Left ventricle myocardium superior (tissue), 1 donor: Measurements from ENCODE around the gene HPCAL4. TPM values are rescaled to one million over a fixed set of nuclear protein-coding genes. Genes with fewer than 3 reads are reported as not detected.
A peak's percentile ranks its signal among the peaks of the same experiment; 100 is the strongest.

Source experiments
- ATAC-seq: fragments of 200-7000 bp; cut with Tn5 transposase; one replicate; pipeline ENCODE4 v1.9.1; 2020; ENCODE audit warnings: mild to moderate bottlenecking, moderate library complexity
- DNase-seq: peaks from one replicate; pipeline ENCODE4 v3.0.0-alpha.2; 2020
- intact Hi-C: fragments of 100-400 bp; cut with micrococcal nuclease; formaldehyde crosslinking; loops from one replicate; pipeline ENCODE4 v1.11.0; 2022
- total RNA-seq: library from RNA; stranded (reverse); fragmentation: NEBNext Ultra II Directional; extraction: Animal tissue kit (Norgen Biotek cat#: 25700); gene quantifications from one replicate; pipeline ENCODE4 v1.2.1, GENCODE V29; 2021
- donor health status: DM: no; HTN: yes; CAD: no; lungs with severe emphysema.

The HPCAL4 gene
- total RNA-seq, 1 donor from 2014 or later = 2.4 TPM

- intact Hi-C loops = no loop called here
- peak; percentile 62 for DNase-seq
- ATAC-seq = peak; percentile 55
Observed at GRCh38 chr1:39683591-39684312, 7.5 kb downstream of the HPCAL4 start.

GRCh38 chr1:39681999-39682398, 9.2 kb downstream of the HPCAL4 start:
- DNase-seq = no peak
- ATAC-seq = no peak
- intact Hi-C loops = no loop called here

- DNase-seq = no peak
- intact Hi-C loops = no loop called here
- ATAC-seq = no peak
Observed at GRCh38 chr1:39681294-39681693, 9.9 kb downstream of the HPCAL4 start.

- DNase-seq = no peak
- intact Hi-C loops = no loop called here
Observed at GRCh38 chr1:39680751-39681150, 10.5 kb downstream of the HPCAL4 start.

GRCh38 chr1:39679821-39680220, 11.4 kb downstream of the HPCAL4 start:
- ATAC-seq (no peak), DNase-seq (no peak)
- intact Hi-C loops = no loop called here

More at GRCh38 chr1:39680751-39681150, 10.5 kb downstream of the HPCAL4 start:
- no peak for ATAC-seq

- DNase-seq = no peak
- intact Hi-C loops = no loop called here
- ATAC-seq = no peak
Observed at GRCh38 chr1:39678889-39679288, 12.3 kb downstream of the HPCAL4 start.

GRCh38 chr1:39677645-39678044, 13.6 kb downstream of the HPCAL4 start:
- intact Hi-C loops = no loop called here
- ATAC-seq (no peak), DNase-seq (no peak)

- DNase-seq (no peak), ATAC-seq (no peak)
- intact Hi-C loops = no loop called here
Observed at GRCh38 chr1:39676948-39677548, 14.2 kb downstream of the HPCAL4 start.

- DNase-seq (no peak), ATAC-seq (no peak)
- intact Hi-C loops = no loop called here
Observed at GRCh38 chr1:39675220-39675619, 16.0 kb downstream of the HPCAL4 start.

- ATAC-seq (no peak), DNase-seq (no peak)
- intact Hi-C loops = no loop called here
Observed at GRCh38 chr1:39673215-39673614, 18.0 kb downstream of the HPCAL4 start.

- intact Hi-C loops = no loop called here
- no peak for DNase-seq
- ATAC-seq = peak; percentile 10
Observed at GRCh38 chr1:39672551-39672947, 18.7 kb downstream of the HPCAL4 start.

- DNase-seq = peak; percentile 83
- ATAC-seq = peak; percentile 88
- intact Hi-C loops = no loop called here
Observed at GRCh38 chr1:39671793-39672550, 19.3 kb downstream of the HPCAL4 start, which contains the start of gene NT5C1A. TSS of gene NT5C1A (minus strand) at chr1:39672107. CDS start at chr1:39672038, 69 bp downstream.

GRCh38 chr1:39671433-39671792, 19.8 kb downstream of the HPCAL4 start:
- ATAC-seq (peak; percentile 88), DNase-seq (peak; percentile 92)
- intact Hi-C loops = no loop called here

- DNase-seq = no peak
- ATAC-seq = no peak
- intact Hi-C loops = no loop called here
Observed at GRCh38 chr1:39670689-39671088, 20.5 kb downstream of the HPCAL4 start.

- no peak for ATAC-seq
- no peak for DNase-seq
- intact Hi-C loops = no loop called here
Observed at GRCh38 chr1:39668894-39669293, 22.3 kb downstream of the HPCAL4 start.

GRCh38 chr1:39668111-39668510, 23.1 kb downstream of the HPCAL4 start:
- ATAC-seq (peak; percentile 79), DNase-seq (peak; percentile 82)
- intact Hi-C loops = no loop called here

- DNase-seq (no peak), ATAC-seq (no peak)
- intact Hi-C loops = no loop called here
Observed at GRCh38 chr1:39666772-39667171, 24.5 kb downstream of the HPCAL4 start.

- intact Hi-C loops = no loop called here
- no peak for ATAC-seq
- no peak for DNase-seq
Observed at GRCh38 chr1:39663559-39663958, 27.7 kb downstream of the HPCAL4 start.

- ATAC-seq (no peak), DNase-seq (no peak)
- intact Hi-C loops = no loop called here
Observed at GRCh38 chr1:39662861-39663260, 28.4 kb downstream of the HPCAL4 start.

- intact Hi-C loops = loop anchor here (10.0 kb wide), 1 partner anchor 65 kb away; no protein-coding TSS in a partner anchor
- no peak for DNase-seq
- no peak for ATAC-seq
Observed at GRCh38 chr1:39659538-39659937, 31.7 kb downstream of the HPCAL4 start.
